ENCODE results near the gene RETSAT.
"Not testable (repeated sequence)": the region's sequence is repeated elsewhere in the genome, so short reads cannot be mapped to it uniquely, and the experiment has no call there.

The RETSAT gene

GRCh38 chr2:85330839-85331636 is 23.3 kb downstream of the RETSAT start:
- no peak for DNase-seq (ENCODE audit: low spot score)

- not testable (repeated sequence) for DNase-seq (ENCODE audit: low spot score)
Measured at GRCh38 chr2:85329701-85330100, 24.6 kb downstream of the RETSAT start.

DNA sequence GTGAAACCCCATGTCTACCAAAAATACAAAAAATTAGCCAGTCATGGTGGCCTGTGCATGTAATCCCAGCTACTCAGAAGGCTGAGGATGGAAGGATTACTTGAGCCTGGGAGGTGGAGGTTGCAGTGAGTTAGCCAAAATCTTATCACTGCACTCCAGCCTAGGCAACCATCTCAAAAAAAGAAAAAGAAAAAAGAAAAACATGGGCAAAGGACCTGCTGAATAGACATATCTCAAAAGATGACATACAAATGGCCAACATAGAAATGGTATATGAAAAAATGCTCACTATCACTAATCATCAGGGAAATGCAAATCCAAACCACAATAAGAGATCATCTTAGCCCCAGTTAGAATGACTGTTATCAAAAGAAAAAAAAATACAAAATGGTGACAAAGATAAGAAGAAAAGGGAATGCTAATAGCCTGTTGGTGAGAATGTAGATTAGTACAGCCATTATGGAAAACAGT is 25.1 kb downstream of the RETSAT start:
- DNase-seq (ENCODE audit: low spot score), result no peak

DNA sequence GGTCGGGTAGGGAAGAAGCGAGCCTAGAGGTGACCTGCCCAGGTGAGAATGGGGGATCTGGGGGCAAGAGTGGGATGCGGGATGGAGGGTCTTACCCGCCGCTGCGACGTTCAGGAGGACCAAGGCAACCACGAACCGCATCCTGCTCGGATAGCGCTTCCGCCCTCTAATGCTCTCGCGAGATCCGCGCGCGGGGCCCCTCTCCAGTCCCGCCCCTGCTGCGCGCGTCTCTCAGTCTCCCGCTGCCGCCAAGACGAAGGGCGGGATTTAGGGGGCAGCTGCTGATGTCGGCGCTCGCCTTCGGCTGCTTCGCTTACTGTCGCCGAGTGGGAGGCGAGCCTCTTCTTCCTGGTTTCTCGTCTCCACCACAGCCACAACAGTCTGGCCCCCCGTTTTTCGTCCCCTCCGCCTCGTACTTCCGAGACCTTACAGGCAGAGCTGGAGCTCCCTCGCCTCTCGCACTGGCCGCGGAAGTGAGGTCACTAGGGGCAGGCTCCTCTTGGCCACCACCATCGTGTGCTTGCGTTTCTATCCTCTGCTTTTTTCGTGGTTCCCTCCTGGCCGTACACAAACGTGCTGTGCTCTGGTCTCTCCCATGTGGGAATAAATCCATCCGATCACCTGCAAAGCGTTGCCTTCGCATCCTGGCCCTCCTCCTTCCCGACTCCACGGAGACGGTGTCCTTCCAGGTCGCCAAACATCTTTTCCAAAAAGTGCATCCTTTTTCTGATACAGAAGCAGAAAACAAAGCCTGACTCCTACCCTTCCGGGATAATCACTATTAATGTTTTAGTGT is 26.3 kb downstream of the RETSAT start, which contains the start of gene TGOLN2:
Gene TGOLN2 (minus strand): TSS at position 168 of the 796 bp plus-strand sequence. CDS start 27 bp downstream, at position 141.
- DNase-seq (ENCODE audit: low spot score), result peak; percentile 99

- peak; percentile 71 for DNase-seq (ENCODE audit: low spot score)
Measured at GRCh38 chr2:85327160-85327821, 27.0 kb downstream of the RETSAT start.

- peak; percentile 24 for DNase-seq (ENCODE audit: low spot score)
Measured at GRCh38 chr2:85326406-85327159, 27.7 kb downstream of the RETSAT start.

- no peak for DNase-seq (ENCODE audit: low spot score)
Measured at GRCh38 chr2:85325466-85325811, 28.9 kb downstream of the RETSAT start.

- DNase-seq (ENCODE audit: low spot score), result peak; percentile 49
Measured at GRCh38 chr2:85324639-85325465, 29.5 kb downstream of the RETSAT start.

DNA sequence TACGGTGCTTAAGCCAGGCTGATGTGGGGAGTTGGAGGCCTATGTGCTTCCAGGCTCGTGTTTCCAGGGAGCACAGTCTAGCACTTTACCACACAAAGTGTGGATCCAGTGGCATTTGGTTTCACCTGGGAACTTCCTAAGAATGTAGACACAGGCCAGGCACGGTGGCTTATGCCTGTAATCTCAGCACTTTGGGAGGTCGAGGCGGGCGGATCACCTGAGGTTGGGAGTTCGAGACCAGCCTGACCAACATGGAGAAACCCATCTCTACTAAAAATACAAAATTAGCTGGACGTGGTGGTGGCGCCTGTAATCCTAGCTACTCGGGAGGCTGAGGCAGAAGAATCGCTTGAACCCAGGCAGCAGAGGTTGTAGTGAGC is 30.4 kb downstream of the RETSAT start:
- DNase-seq (ENCODE audit: low spot score), result not testable (repeated sequence)

DNA sequence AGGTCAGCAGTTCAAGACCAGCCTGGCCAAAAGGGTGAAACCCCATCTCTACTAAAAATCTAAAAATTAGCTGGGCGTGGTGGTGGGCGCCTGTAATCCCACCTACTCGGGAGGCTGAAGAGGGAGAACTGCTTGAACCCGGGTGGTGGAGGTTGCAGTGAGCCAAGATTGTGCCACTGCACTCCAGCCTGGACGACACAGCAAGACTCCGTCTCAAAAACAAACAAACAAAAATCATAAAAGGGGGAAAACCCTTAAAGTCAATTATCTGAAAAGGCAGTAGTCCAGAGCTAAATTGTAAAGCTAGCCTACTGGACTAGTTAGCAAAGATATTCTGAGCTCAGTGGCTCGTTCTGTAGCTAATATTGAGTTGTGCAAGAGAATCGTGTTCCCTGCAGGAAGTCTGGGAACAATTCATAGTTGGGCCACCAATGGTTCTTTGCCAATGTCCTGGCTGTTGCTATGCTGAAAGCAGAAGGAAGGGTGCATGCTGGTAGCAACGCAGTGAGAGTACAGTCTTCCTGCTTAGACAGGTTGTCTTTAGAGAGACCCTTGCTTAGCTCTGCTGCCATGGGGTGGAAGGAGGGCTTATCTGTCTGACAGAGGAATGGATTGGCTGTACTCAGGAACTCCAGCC is 30.9 kb downstream of the RETSAT start:
- DNase-seq (ENCODE audit: low spot score), result no peak

DNA sequence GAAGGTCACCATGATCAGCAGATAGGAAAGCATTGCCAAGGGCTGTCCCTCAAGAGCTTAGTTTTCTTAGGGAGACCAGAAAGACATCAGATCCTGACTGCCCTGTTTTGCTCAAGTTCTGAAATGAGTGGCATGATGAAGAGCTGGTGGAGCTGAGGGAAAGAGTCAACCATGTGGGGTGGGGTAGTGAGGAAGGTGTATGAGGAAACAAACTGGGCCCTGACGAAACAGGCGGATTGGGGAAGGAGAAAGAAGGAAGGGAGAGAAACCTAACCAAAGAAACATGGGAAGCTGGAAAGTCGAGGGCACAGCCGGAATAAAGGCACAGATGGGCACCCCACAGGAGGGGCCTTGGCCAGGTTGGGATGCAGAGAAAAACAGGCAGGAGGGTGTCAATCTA is 34.5 kb downstream of the RETSAT start:
- DNase-seq (ENCODE audit: low spot score), result no peak

DNA sequence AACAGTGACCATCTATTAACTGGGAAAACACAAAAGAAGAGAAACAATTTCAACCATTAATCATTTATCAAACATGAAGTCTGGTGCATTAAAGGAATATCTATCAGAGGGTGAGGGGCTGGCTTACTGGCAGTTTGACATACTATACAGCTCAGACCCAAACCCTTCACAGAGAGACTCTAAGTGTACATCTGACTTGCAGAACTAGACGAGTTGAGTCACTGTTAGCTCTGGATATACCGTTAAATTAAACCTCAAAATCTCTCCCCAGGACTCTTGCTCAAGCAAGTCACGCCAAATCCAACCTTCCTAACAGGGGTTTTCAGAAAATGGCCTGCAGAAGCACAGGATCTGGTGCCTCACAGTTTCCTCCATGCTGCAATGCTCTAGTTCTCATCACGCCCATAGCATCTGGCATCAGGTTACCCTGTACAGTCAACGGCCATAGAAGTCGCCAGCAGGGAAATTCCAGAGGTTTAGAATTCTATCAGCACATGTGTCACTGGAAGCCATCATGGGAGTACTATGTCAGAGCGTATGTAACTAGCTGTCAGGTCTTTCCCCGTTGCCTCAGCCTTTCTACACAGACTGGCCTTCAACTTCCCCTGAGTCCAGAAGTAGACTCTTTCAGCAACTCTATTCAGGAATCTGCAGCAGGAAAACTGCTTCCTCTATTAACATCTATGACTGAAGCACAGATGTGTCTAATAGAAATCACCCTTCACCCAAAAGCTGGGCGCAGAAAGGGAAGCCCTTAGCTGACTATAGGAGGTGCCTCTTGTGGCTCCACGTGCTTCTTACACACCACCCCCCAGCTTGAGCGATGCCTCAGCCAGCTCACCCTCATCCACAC is 35.9 kb downstream of the RETSAT start:
- peak; percentile 53 for DNase-seq (ENCODE audit: low spot score)

- not testable (repeated sequence) for DNase-seq (ENCODE audit: low spot score)
Measured at GRCh38 chr2:85315921-85316320, 38.4 kb downstream of the RETSAT start.

GRCh38 chr2:85314884-85315242 is 39.5 kb downstream of the RETSAT start:
- no peak for DNase-seq (ENCODE audit: low spot score)

- DNase-seq (ENCODE audit: low spot score), result peak; percentile 53
Measured at GRCh38 chr2:85312404-85312803, 41.9 kb downstream of the RETSAT start.

- no peak for DNase-seq (ENCODE audit: low spot score)
Measured at GRCh38 chr2:85310330-85310729, 44.0 kb downstream of the RETSAT start.

DNA sequence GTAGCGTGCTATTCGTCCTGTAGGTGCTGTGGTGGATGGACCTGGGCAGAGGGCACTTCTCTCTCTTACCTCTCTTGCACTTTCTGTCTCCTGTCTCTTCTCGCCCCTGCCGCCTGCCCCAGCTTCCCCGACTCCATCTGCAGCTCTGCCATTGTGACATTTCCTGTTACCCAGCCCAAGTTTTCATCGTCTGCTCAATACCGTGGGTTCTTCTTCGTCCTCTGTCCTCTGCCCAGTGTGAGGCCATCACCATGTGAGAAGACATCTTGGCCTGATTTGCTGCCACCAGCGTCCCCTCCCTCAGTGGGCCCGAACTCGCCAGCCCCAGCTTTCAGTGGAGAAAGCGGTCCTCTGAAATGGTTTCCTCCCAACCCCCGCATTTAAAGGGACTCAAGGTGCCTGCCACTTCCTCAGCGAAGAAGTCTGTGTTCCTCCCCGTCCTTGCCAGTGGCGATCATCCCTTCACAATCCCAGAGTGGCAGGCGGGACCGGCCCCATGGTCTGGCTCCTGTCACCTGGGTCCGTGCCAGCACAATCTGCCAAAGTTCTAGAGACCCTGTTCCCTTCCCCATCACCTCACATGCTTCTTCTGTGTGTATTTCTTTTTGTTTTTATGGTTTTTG is 44.5 kb downstream of the RETSAT start:
- no peak for DNase-seq (ENCODE audit: low spot score)

- peak; percentile 23 for DNase-seq (ENCODE audit: low spot score)
Measured at GRCh38 chr2:85308896-85309555, 45.3 kb downstream of the RETSAT start.

GRCh38 chr2:85308201-85308600 is 46.1 kb downstream of the RETSAT start:
- no peak for DNase-seq (ENCODE audit: low spot score)
